Activated CD8-positive, alpha-beta T cell treated with anti-CD3 and anti-CD28 coated beads for 36 hours (primary cell): ENCODE results near the gene PSD4. TPM values are rescaled to one million over a fixed set of nuclear protein-coding genes. Genes with fewer than 3 reads are reported as not detected.

Experiments used
- ATAC-seq: fragments of 200-7000 bp; cut with Tn5 transposase; one replicate; pipeline ENCODE4 v1.10.0; 2021; ENCODE audit warnings: mild to moderate bottlenecking, moderate library complexity
- CTCF ChIA-PET: fragments of 350-600 bp; sonication (Branson Sonifier 250); formaldehyde crosslinking; loops from one replicate; lab custom pipeline; 2021; ENCODE audit warnings: antibody characterized with exemption; lab: Charles Lee
- POLR2A ChIA-PET: fragments of 350-600 bp; sonication (Branson Sonifier 250); formaldehyde crosslinking; loops from one replicate; lab custom pipeline; 2021; ENCODE audit warnings: antibody characterized with exemption; lab: Charles Lee
- DNase-seq: peaks from one replicate; pipeline ENCODE4 v3.0.0-alpha.2; 2020
- H3K27ac Mint-ChIP-seq: one replicate; pipeline ENCODE4 v1.8.0; 2021; ENCODE audit warnings: mild to moderate bottlenecking, mixed read lengths
- H3K27me3 Mint-ChIP-seq: one replicate; pipeline ENCODE4 v1.8.0; 2021; ENCODE audit warnings: mixed read lengths
- H3K36me3 Mint-ChIP-seq: one replicate; pipeline ENCODE4 v1.8.0; 2021; ENCODE audit warnings: low read depth, mixed read lengths
- H3K4me1 Mint-ChIP-seq: one replicate; pipeline ENCODE4 v1.8.0; 2021; ENCODE audit warnings: low read depth, mixed read lengths
- H3K4me3 Mint-ChIP-seq: one replicate; pipeline ENCODE4 v1.8.0; 2021; ENCODE audit warnings: mild to moderate bottlenecking, moderate library complexity, mixed read lengths
- H3K9me3 Mint-ChIP-seq: one replicate; pipeline ENCODE4 v1.8.0; 2021; ENCODE audit warnings: mixed read lengths
- CTCF ChIP-seq: fragments of 200-600 bp; IDR thresholded peaks from one replicate; pipeline ENCODE4 v1.8.0; 2022; ENCODE audit warnings: antibody characterized with exemption, mild to moderate bottlenecking
- intact Hi-C: fragments of 100-400 bp; cut with micrococcal nuclease; formaldehyde crosslinking; loops from one replicate; pipeline ENCODE4 v1.10.0; 2022
- total RNA-seq, 2 experiments: library from RNA; stranded (reverse); gene quantifications; one replicate each; pipeline ENCODE4 v1.2.3, GENCODE V29; 2021

PSD4 gene
- total RNA-seq, 2 experiments from 2014 or later, result 247 to 251 TPM

GRCh38 chr2:113215056-113215455 lies 41.3 kb downstream of the PSD4 start:
- Mint-ChIP-seq H3K4me3 (no peak overlapping the region), H3K9me3 (no peaks in the 10 kb centered on the region), H3K27ac (no peak overlapping the region), H3K36me3 (no peaks in the 10 kb centered on the region), H3K4me1 (peaks cover 18% of the 10 kb centered on the region), H3K27me3 (no peaks in the 10 kb centered on the region)
- intact Hi-C loops, result no loop called here
- ChIA-PET CTCF (no interaction called here), POLR2A (no interaction called here)
- no peak for ATAC-seq
- DNase-seq, result no peak
- no peak for TF ChIP-seq CTCF

GRCh38 chr2:113216321-113216720 lies 42.5 kb downstream of the PSD4 start:
- no peak for DNase-seq
- peaks cover 19% of the 10 kb centered on the region for H3K4me1 Mint-ChIP-seq
- no peak for ATAC-seq
- H3K36me3 Mint-ChIP-seq, result no peaks in the 10 kb centered on the region
- H3K9me3 Mint-ChIP-seq, result no peaks in the 10 kb centered on the region
- ChIA-PET POLR2A (interaction anchor here (0.6 to 2.9 kb wide), 3 partner anchors 11 to 84 kb away, joined by 3 to 14 read pairs (median 3); no protein-coding TSS in a partner anchor), CTCF (interaction anchor here (1.5 to 1.9 kb wide), 4 partner anchors 11 to 174 kb away, joined by 3 to 25 read pairs (median 8); no protein-coding TSS in a partner anchor)
- no peaks in the 10 kb centered on the region for H3K27me3 Mint-ChIP-seq
- TF ChIP-seq CTCF, result no peak
- H3K27ac Mint-ChIP-seq, result no peak overlapping the region
- H3K4me3 Mint-ChIP-seq, result no peak overlapping the region
- intact Hi-C loops, result no loop called here

GRCh38 chr2:113216891-113217454 lies 43.2 kb downstream of the PSD4 start:
- no peaks in the 10 kb centered on the region for H3K9me3 Mint-ChIP-seq
- no peaks in the 10 kb centered on the region for H3K36me3 Mint-ChIP-seq
- H3K27ac Mint-ChIP-seq, result no peak overlapping the region
- intact Hi-C loops, result no loop called here
- TF ChIP-seq CTCF, result no peak
- ATAC-seq, result no peak
- H3K4me1 Mint-ChIP-seq, result peaks cover 19% of the 10 kb centered on the region
- no peak for DNase-seq
- H3K27me3 Mint-ChIP-seq, result no peaks in the 10 kb centered on the region
- POLR2A ChIA-PET, result interaction anchor here (0.6 to 2.9 kb wide), 5 partner anchors 12 to 83 kb away, joined by 3 to 14 read pairs (median 4); no protein-coding TSS in a partner anchor
- CTCF ChIA-PET, result interaction anchor here (0.8 to 1.9 kb wide), 6 partner anchors 10 to 173 kb away, joined by 3 to 25 read pairs (median 4); no protein-coding TSS in a partner anchor
- H3K4me3 Mint-ChIP-seq, result no peak overlapping the region

- no peak overlapping the region for H3K27ac Mint-ChIP-seq
- H3K27me3 Mint-ChIP-seq, result no peaks in the 10 kb centered on the region
- ChIA-PET POLR2A (interaction anchor here (0.9 to 2.9 kb wide), 3 partner anchors 13 to 18 kb away, joined by 4 to 14 read pairs (median 4); no protein-coding TSS in a partner anchor), CTCF (interaction anchor here (0.8 to 1.9 kb wide), 6 partner anchors 9 to 173 kb away, joined by 3 to 25 read pairs (median 4); no protein-coding TSS in a partner anchor)
- H3K4me1 Mint-ChIP-seq, result peaks cover 19% of the 10 kb centered on the region
- DNase-seq, result no peak
- no peaks in the 10 kb centered on the region for H3K36me3 Mint-ChIP-seq
- intact Hi-C loops, result no loop called here
- no peaks in the 10 kb centered on the region for H3K9me3 Mint-ChIP-seq
- ATAC-seq, result peak; percentile 18
- TF ChIP-seq CTCF, result no peak
- H3K4me3 Mint-ChIP-seq, result no peak overlapping the region
These were observed 43.9 kb downstream of the PSD4 start for GRCh38 chr2:113217455-113218282.
